ENCODE results near the gene BZW1. TPM values are rescaled to one million over a fixed set of nuclear protein-coding genes. Genes with fewer than 3 reads are reported as not detected.

Gene BZW1
- total RNA-seq, 1 experiment from 2014 or later: 396 TPM

DNA sequence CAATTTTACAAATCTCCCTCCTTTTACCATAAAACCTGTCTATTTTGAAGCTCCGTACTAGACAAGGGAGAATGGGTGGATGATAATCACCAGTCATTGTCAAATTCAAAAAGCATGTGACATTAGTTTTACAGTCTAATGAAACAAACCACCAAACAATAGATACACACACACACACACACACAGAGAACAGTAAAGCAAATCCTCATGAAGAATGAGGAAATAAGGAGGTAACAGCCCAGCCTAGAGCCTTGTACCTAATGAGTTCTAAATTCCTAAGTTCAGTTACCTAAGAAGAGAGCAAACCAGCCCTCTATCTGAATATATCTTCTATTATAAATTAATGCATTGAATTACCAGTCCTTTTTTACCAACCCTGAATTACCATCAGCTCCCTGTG is 36.8 kb upstream of the BZW1 start:
- ChIA-PET POLR2A (ENCODE audit: low non-redundant PET) (no interaction called here), CTCF (no interaction called here)
- H3K27ac ChIP-seq (ENCODE audit: low read depth, low read length, poor library complexity, severe bottlenecking): no peak overlapping the region
- no TSS peak for BruUV-seq (replicated peaks)
- H3K4me1 ChIP-seq (ENCODE audit: insufficient read depth, low read length, poor library complexity, severe bottlenecking): peaks cover 10% of the 10 kb centered on the region
- no peaks in the 10 kb centered on the region for H3K36me3 ChIP-seq (ENCODE audit: insufficient read depth, low read length, poor library complexity, severe bottlenecking)
- TF ChIP-seq EZH2 (IDR thresholded peaks at IDR 0.05; ENCODE audit: borderline replicate concordance, low read depth, low read length, poor library complexity, severe bottlenecking): no peak
- TF ChIP-seq, protein P1, sequence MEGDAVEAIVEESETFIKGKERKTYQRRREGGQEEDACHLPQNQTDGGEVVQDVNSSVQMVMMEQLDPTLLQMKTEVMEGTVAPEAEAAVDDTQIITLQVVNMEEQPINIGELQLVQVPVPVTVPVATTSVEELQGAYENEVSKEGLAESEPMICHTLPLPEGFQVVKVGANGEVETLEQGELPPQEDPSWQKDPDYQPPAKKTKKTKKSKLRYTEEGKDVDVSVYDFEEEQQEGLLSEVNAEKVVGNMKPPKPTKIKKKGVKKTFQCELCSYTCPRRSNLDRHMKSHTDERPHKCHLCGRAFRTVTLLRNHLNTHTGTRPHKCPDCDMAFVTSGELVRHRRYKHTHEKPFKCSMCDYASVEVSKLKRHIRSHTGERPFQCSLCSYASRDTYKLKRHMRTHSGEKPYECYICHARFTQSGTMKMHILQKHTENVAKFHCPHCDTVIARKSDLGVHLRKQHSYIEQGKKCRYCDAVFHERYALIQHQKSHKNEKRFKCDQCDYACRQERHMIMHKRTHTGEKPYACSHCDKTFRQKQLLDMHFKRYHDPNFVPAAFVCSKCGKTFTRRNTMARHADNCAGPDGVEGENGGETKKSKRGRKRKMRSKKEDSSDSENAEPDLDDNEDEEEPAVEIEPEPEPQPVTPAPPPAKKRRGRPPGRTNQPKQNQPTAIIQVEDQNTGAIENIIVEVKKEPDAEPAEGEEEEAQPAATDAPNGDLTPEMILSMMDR (conservative IDR thresholded peaks at IDR 0.05; ENCODE audit: low read depth, low read length): no peak
- no peaks in the 10 kb centered on the region for H3K27me3 ChIP-seq (replicated peaks; ENCODE audit: insufficient read depth, low read depth, low read length, poor library complexity)
- peaks cover 3% of the 10 kb centered on the region for H3K9me3 ChIP-seq (ENCODE audit: low read depth, low read length, poor library complexity, severe bottlenecking)
- no peak for DNase-seq (ENCODE audit: low spot score)
- H3K4me3 ChIP-seq (ENCODE audit: low read depth, low read length, poor library complexity, severe bottlenecking): no peak overlapping the region
- intact Hi-C loops (cut with micrococcal nuclease; ENCODE audit: unreplicated experiment): no loop called here

GRCh38 chr2:200777275-200777674 is 34.4 kb upstream of the BZW1 start:
- BruUV-seq (replicated peaks): no TSS peak
- ChIA-PET POLR2A (ENCODE audit: low non-redundant PET) (no interaction called here), CTCF (no interaction called here)
- intact Hi-C loops (cut with micrococcal nuclease; ENCODE audit: unreplicated experiment): no loop called here
- H3K4me3 ChIP-seq (ENCODE audit: low read depth, low read length, poor library complexity, severe bottlenecking): no peak overlapping the region
- DNase-seq (ENCODE audit: low spot score): no peak
- H3K27ac ChIP-seq (ENCODE audit: low read depth, low read length, poor library complexity, severe bottlenecking): no peak overlapping the region
- peaks cover 3% of the 10 kb centered on the region for H3K9me3 ChIP-seq (ENCODE audit: low read depth, low read length, poor library complexity, severe bottlenecking)
- H3K36me3 ChIP-seq (ENCODE audit: insufficient read depth, low read length, poor library complexity, severe bottlenecking): no peaks in the 10 kb centered on the region
- H3K4me1 ChIP-seq (ENCODE audit: insufficient read depth, low read length, poor library complexity, severe bottlenecking): peaks cover 10% of the 10 kb centered on the region
- no peak for TF ChIP-seq EZH2 (IDR thresholded peaks at IDR 0.05; ENCODE audit: borderline replicate concordance, low read depth, low read length, poor library complexity, severe bottlenecking)
- TF ChIP-seq, protein P1 (conservative IDR thresholded peaks at IDR 0.05; ENCODE audit: low read depth, low read length): no peak
- H3K27me3 ChIP-seq (replicated peaks; ENCODE audit: insufficient read depth, low read depth, low read length, poor library complexity): no peaks in the 10 kb centered on the region

DNA sequence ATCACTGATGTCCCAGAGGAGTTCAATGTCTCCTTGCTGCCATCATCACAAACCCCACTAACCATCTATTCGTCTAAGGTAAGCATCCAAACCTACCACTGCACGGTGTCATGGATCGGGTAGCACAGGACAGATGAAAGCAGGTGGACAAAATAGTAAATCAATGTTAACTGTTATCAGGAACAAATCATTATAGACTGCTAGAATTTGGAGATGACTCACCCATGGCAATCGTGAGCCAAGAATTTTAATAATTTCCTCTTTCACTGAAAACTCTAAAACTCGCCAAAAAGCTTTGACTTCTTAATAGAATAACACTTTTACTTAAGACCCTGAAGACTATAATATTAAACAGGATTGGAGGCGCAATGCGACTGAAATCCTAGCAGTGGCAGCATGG is 33.7 kb upstream of the BZW1 start:
- ChIA-PET POLR2A (ENCODE audit: low non-redundant PET) (no interaction called here), CTCF (no interaction called here)
- no peaks in the 10 kb centered on the region for H3K36me3 ChIP-seq (ENCODE audit: insufficient read depth, low read length, poor library complexity, severe bottlenecking)
- no peak overlapping the region for H3K4me3 ChIP-seq (ENCODE audit: low read depth, low read length, poor library complexity, severe bottlenecking)
- H3K4me1 ChIP-seq (ENCODE audit: insufficient read depth, low read length, poor library complexity, severe bottlenecking): peaks cover 10% of the 10 kb centered on the region
- no TSS peak for BruUV-seq (replicated peaks)
- intact Hi-C loops (cut with micrococcal nuclease; ENCODE audit: unreplicated experiment): no loop called here
- peak; percentile 39 for DNase-seq (ENCODE audit: low spot score)
- H3K27me3 ChIP-seq (replicated peaks; ENCODE audit: insufficient read depth, low read depth, low read length, poor library complexity): no peaks in the 10 kb centered on the region
- peaks cover 1% of the 10 kb centered on the region for H3K9me3 ChIP-seq (ENCODE audit: low read depth, low read length, poor library complexity, severe bottlenecking)
- no peak overlapping the region for H3K27ac ChIP-seq (ENCODE audit: low read depth, low read length, poor library complexity, severe bottlenecking)
- TF ChIP-seq EZH2 (IDR thresholded peaks at IDR 0.05; ENCODE audit: borderline replicate concordance, low read depth, low read length, poor library complexity, severe bottlenecking): no peak
- TF ChIP-seq, protein P1 (conservative IDR thresholded peaks at IDR 0.05; ENCODE audit: low read depth, low read length): no peak

Data from A673 (cell line).